T47D (cell line): ENCODE results near the gene CASP9.

Experiments
- DNase-seq, 2 experiments: peaks; one replicate each; pipeline versions ENCODE4 v3.0.0 to v3.0.0-alpha.2; 2011 to 2012; ENCODE audit warnings: low read depth in 1 of 2, low spot score in 1 of 2
- JUND ChIP-seq: IDR thresholded peaks from 2 replicates; pipeline ENCODE4 v1.6.1; 2012; ENCODE audit warnings: low read depth
- in situ Hi-C: cut with HindIII; loops from 2 replicates; pipeline ENCODE4 v1.10.0; 2016; ENCODE audit warnings: low sequenced_read_pairs, low pct_unique_long_range_greater_than_20kb

Gene CASP9

DNA sequence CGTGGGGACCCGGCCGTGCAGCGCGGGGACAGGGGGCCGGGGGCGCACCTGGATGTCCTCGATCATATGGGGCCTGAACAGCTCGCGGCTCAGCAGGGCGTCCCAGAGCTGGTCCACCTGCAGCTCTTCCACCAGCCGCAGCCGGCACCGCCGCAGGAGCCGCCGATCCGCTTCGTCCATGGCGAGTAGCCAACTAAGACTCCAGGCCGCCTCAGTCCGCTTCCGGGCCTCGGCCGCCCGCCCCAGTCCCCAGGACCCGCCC is at the start of gene CASP9:
TSS of gene CASP9 (minus strand) at position 195 of the 262 bp plus-strand sequence. CDS start at position 180, 15 bp downstream.
- in situ Hi-C loops = no loop called here
- no peak for TF ChIP-seq JUND
- DNase-seq = no peak

DNA sequence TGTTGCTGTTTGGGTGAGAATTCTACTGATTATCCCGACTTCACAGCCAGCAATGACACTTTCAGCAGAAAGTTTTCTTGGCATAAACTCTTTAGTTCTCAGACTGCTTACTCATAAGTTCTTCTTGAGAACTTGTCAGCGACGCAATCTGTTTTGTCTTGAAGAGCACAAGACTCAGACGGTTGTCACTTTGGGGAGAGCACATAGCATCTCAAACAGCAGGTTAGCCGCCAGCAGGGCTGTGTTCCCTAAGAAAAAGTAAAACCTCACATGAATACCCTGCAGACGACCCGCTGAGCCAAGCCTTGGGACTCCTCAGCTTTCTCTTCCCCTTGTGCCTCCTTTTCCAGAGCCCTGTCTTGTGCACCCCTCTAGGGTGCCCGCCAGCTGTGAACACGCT is 49.5 kb upstream of the CASP9 start:
- TF ChIP-seq JUND = no peak
- in situ Hi-C loops = no loop called here
- DNase-seq = no peak

DNA sequence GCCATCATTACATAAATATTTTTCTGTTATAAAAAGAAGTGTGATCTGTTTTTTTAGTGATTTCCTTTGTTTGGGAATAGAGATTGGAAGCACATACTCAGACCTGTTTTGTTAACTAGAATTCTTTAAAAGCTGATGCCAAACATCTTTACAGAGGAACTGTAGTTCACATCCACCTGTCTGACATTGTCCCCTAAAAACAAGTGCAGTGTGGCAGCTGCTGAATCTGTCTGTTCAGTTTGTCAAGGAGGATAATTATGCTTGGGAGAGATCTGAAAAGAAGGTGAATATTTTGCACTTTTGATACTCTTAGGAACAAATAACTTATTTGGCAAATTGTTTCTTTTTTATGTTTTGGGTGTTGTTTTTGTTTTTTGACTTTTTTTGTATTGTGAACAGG is 47.3 kb upstream of the CASP9 start:
- TF ChIP-seq JUND = no peak
- no peak for DNase-seq
- in situ Hi-C loops = no loop called here

DNA sequence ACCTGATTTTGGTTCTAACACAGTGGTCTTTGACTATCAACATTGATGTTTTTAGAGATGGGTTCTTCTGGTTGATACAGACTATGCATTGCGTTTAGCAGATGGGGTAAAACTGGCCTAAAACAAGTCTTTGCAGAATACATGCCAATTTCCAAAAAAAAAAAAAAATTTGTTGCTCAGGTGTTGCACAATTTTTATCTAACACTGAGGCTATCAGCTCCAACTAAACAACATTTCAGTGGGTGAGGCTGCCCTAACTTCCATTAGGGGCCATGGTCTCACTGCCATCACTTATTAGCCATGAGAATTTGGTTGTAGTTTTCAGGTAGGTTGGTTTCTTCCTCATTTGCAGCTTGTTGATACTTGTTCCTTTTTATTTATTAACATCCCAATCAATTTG is 46.8 kb upstream of the CASP9 start:
- DNase-seq = no peak
- no peak for TF ChIP-seq JUND
- in situ Hi-C loops = no loop called here

DNA sequence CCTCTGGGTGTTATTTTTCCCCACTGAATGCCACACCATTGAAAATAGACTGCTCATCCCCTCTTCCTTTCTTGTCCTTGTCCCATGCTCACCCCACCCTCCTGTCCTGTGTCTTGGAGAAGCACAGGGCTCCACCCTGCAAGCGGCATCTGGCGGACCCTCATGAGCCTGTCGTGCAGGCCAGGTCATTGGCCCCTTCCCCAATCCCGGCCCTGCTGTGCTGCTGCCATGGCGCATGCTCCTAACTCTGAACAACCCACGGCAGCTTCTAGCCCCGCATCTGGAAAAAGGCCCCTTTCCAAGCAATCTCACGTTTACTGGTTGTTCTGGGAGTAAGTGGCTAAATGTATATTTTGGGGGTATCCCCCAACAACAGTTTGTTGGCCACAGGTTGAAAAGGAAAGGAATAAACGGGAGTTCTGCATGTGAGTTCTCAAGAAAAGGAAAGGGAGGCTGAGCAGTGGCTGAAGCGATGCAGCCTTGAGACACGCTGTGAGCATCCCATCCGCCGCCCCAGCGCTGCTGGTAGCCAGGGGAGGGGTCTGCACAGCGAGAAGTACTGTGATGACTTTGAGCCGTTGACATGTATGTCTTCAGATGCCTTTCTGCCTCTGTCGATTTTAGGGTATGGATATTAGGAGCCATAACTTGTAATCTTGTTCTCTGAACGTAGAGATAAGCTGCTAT is 44.5 kb upstream of the CASP9 start:
- no peak for TF ChIP-seq JUND
- no peak for DNase-seq
- in situ Hi-C loops = no loop called here

DNA sequence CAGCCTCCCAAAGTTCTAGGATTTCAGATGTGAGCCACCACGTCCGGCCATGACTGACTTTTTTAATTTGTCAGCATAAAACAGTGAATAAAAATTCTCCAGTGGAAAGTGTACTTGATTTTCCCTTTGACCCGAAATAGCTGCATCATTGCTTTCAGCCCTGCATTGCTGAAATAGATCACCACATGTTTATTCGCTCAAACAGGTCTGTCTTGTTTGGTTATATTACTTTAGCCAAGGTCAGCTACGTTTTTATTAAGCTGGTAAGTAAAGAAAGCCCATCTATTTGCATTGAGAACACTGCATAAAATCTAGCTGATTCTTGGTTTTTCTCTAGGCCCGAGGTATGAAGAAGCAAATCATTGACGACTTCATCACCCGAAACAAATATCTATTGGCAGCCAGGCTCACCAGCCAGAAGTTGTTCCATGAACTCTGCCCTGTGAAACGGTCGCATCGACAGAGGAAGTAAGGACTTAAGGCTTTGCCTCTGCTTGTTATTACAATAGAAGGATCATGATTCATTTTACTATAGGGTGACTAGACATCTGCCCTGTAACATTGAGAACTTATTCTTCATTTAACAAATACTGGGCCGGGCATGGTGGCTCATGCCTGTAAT is 35.3 kb upstream of the CASP9 start:
- peak in 1 of 2 experiments; percentile 82 for DNase-seq
- TF ChIP-seq JUND = peak; percentile 35; the same call in 1 of the 2 replicates
- in situ Hi-C loops = no loop called here

DNA sequence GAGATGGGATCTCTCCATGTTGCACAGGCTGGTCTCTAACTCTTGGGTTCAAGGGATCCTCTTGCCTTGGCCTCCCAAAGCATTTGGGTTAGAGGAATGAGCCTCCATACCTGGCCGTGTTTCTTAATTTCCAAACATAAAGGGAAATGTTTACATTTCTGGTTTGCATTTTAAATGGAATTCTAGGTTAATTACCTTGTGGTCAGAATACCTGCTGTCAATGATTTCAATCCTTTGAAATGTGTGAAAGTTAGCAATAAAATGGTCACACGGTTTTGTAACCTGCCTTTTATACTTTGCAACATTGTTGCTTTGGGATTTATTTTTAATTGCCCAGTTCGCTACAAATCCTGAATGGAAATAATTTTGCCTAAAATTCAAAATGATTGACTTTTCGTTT is 34.5 kb upstream of the CASP9 start:
- no peak for TF ChIP-seq JUND
- in situ Hi-C loops = no loop called here
- DNase-seq = peak in 1 of 2 experiments; percentile 61

DNA sequence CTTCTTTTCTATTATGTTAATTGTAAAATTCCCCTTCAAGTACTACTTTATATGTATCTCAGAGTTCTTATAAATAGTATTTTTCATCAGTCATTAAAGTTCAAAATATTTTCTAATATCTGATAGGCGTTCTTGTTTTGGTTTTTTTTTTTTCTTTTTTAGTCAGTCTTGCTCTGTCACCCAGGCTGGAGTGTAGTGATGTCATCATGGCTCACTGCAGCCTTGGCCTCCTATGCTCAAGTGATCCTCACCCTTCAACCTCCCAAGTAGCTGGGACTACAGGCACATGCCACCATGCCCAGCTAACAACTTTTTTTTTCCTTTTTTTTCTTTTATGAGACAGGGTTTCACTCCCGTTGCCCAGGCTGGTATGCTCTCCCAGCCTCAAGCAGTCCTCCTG is 33.6 kb upstream of the CASP9 start:
- TF ChIP-seq JUND = no peak
- DNase-seq = no peak
- in situ Hi-C loops = no loop called here

DNA sequence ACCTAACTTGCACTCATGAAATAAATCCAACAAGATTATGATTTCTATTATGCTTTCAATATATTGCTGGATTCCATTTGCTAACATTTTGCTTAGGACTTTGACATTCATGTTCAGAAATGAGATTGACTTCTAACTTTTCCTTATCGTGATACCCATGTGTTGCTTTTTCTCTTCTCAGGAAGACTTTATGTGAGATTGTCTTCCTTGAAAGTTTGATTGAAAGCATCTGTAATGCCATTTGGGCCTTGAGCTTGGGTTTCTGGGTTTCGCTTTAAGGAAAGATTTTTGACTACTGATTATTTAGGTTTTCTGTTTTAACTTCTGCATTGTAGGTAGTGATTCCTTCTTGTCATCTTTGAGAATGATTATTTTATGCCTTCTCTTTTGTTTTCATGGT is 33.0 kb upstream of the CASP9 start:
- in situ Hi-C loops = no loop called here

DNA sequence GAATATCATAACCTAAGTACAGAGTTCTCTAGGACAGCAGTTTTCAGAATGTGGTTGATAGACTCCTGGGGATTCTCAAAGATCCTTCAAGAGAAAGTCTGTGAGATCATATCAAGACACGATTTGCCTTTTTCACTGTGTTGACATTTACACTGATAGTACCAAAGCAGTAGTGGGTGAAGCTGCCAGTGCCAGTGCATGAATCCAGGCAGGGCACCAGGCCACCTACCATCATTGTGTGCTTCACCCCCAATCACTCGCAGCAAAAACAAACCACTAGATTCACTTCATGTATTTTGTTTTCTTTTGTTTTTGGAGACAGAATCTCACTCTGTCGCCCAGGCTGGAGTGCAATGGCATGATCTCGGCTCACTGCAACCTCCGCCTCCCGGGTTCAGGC is 26.6 kb upstream of the CASP9 start:
- TF ChIP-seq JUND = no peak
- in situ Hi-C loops = no loop called here

More for the DNA sequence above, 33.0 kb upstream of the CASP9 start:
- no peak for DNase-seq
- TF ChIP-seq JUND = no peak

DNA sequence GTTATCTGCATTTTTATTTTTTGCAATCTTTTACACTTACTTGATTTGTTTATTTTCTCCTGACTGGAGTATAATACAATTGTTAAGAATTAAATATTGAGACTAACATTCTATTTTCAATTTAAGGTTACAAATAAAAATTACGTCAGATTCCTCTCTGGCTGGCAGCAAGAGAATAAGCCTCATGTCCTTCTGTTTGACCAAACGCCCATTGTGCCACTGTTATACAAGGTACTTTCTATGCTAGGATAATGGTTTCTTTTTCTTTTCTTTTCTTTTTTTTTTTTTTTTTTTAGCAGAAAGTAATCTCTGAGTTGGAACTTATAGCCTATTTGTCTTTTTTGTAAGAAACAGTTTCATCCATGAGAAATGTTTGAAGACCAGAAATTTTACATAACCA is 22.6 kb upstream of the CASP9 start:
- no peak for DNase-seq
- no peak for TF ChIP-seq JUND
- in situ Hi-C loops = no loop called here

More for the DNA sequence above, 26.6 kb upstream of the CASP9 start:
- DNase-seq = no peak

DNA sequence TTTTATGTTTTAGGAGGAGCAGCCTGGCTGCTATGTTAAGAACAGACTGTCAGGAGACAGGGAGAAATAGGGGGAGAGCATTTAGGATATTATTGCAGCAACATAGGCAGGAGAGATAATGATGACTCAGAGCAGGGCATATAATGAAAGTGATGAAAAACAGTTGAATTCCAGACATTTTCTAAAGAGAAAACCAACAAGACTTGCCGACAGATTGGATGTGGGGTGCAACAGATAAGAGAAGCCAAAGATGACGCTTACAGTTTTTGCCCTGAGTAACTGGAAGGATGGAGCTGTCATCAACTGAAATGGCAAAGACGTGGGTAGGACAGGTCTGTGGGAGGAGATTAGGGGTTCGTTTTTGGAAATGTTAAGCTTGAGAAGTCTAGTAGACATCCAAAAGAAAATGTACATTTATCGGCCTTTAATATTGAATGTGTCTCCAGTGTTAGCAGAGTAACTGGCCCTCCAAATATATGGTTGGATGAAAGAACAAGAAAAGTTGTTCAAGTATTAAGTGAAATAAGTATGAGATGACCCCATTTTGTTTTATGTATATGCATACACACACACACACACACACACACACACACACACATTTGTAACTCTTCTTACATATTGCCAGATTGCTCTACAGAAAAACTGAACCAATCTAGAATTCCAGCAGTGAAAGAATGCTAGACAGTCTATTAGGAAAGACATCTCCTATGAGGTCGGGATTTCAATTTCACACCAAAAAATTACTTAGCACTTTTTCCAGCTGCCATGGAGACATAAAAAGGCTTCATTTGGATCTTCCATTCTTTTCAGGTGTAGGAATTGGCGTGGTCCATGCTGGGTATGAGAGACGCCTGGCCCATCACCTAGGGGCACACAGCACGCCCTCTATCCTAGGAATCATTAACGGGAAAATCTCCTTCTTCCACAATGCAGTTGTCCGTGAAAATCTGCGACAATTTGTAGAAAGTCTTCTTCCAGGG is 19.9 kb upstream of the CASP9 start:
- no peak for DNase-seq
- in situ Hi-C loops = no loop called here
- no peak for TF ChIP-seq JUND

DNA sequence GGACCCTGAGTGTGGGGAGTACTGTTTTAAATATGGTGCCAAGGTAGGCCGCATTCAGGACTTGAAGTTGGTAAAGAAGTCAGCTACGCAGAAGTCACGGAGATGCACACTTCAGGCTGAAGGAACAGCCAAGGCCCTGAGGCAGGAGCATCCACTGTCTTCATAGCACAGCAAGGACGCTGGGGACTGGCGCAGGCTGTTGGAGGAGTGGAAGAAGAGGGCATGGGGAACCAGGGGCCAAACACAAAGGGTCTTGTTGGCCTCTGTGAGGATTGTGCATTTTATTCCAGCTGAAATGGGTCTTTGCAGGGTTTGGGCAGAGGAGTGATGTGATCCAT is 19.2 kb upstream of the CASP9 start:
- no peak for TF ChIP-seq JUND
- in situ Hi-C loops = no loop called here

More for the DNA sequence above, 19.2 kb upstream of the CASP9 start:
- DNase-seq = no peak
